SK-N-SH treated with all-trans-retinoic acid at 6 μM for 48 hours (cell line): Measurements from ENCODE around the gene TMEM59L.

Source experiments
- ARNTL ChIP-seq: fragments of 450-650 bp; formaldehyde crosslinking; IDR thresholded peaks from 2 replicates; pipeline ENCODE4 v1.5.0; 2020; ENCODE audit warnings: low read depth, mild to moderate bottlenecking, moderate library complexity, borderline replicate concordance
- GLIS3 ChIP-seq: fragments of 250-450 bp; sonication (Bioruptor Pico); IDR thresholded peaks from 2 replicates; pipeline ENCODE4 v1.5.0; 2020; ENCODE audit warnings: mild to moderate bottlenecking, moderate library complexity
- PPARA ChIP-seq: fragments of 250-450 bp; sonication (Bioruptor Pico); IDR thresholded peaks from 2 replicates; pipeline ENCODE4 v1.5.0; 2020; ENCODE audit warnings: mild to moderate bottlenecking, borderline replicate concordance
- SNAI2 ChIP-seq: fragments of 250-450 bp; sonication (Bioruptor Pico); IDR thresholded peaks from 2 replicates; pipeline ENCODE4 v1.5.0; 2020; ENCODE audit warnings: mild to moderate bottlenecking, moderate library complexity
- ZFP3 ChIP-seq: fragments of 250-450 bp; sonication (Bioruptor Pico); IDR thresholded peaks from 2 replicates; pipeline ENCODE4 v1.5.0; 2020; ENCODE audit warnings: mild to moderate bottlenecking, moderate library complexity
- ZFP30 ChIP-seq: fragments of 450-650 bp; formaldehyde crosslinking; IDR thresholded peaks from 2 replicates; pipeline ENCODE4 v1.5.0; 2022; ENCODE audit warnings: mild to moderate bottlenecking, moderate library complexity
- ZNF565 ChIP-seq: fragments of 450-650 bp; formaldehyde crosslinking; conservative IDR thresholded peaks from 2 replicates; pipeline ENCODE4 v1.5.0; 2020; ENCODE audit warnings: low read depth, mild to moderate bottlenecking, moderate library complexity
- ZNF8 ChIP-seq: fragments of 450-650 bp; formaldehyde crosslinking; IDR thresholded peaks from 2 replicates; pipeline ENCODE4 v1.5.0; 2020; ENCODE audit warnings: mild to moderate bottlenecking, moderate library complexity
- TF ChIP-seq, protein P1 (sequence below): fragments of 250-450 bp; sonication (Bioruptor Pico); IDR thresholded peaks from 2 replicates; pipeline ENCODE4 v1.8.0; 2020; ENCODE audit warnings: mild to moderate bottlenecking, moderate library complexity, borderline replicate concordance
- TF ChIP-seq, protein P2 (sequence below): fragments of 250-450 bp; sonication (Bioruptor Pico); IDR thresholded peaks from 2 replicates; pipeline ENCODE4 v1.5.0; 2020; ENCODE audit warnings: mild to moderate bottlenecking, moderate library complexity
- TF ChIP-seq, protein P3 (sequence below): fragments of 250-450 bp; sonication (Bioruptor Pico); IDR thresholded peaks from 2 replicates; pipeline ENCODE4 v1.8.0; 2021; ENCODE audit warnings: low read depth, mild to moderate bottlenecking, moderate library complexity, borderline replicate concordance

- no peak for TF ChIP-seq ZFP3 (CRISPR knock-in tag)
- no peak for TF ChIP-seq ZNF8 (CRISPR knock-in tag)
- TF ChIP-seq ZFP30: no peak
- no peak for TF ChIP-seq SNAI2 (CRISPR knock-in tag)
- TF ChIP-seq, protein P1, sequence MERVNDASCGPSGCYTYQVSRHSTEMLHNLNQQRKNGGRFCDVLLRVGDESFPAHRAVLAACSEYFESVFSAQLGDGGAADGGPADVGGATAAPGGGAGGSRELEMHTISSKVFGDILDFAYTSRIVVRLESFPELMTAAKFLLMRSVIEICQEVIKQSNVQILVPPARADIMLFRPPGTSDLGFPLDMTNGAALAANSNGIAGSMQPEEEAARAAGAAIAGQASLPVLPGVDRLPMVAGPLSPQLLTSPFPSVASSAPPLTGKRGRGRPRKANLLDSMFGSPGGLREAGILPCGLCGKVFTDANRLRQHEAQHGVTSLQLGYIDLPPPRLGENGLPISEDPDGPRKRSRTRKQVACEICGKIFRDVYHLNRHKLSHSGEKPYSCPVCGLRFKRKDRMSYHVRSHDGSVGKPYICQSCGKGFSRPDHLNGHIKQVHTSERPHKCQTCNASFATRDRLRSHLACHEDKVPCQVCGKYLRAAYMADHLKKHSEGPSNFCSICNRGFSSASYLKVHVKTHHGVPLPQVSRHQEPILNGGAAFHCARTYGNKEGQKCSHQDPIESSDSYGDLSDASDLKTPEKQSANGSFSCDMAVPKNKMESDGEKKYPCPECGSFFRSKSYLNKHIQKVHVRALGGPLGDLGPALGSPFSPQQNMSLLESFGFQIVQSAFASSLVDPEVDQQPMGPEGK: no peak
- TF ChIP-seq, protein P2, sequence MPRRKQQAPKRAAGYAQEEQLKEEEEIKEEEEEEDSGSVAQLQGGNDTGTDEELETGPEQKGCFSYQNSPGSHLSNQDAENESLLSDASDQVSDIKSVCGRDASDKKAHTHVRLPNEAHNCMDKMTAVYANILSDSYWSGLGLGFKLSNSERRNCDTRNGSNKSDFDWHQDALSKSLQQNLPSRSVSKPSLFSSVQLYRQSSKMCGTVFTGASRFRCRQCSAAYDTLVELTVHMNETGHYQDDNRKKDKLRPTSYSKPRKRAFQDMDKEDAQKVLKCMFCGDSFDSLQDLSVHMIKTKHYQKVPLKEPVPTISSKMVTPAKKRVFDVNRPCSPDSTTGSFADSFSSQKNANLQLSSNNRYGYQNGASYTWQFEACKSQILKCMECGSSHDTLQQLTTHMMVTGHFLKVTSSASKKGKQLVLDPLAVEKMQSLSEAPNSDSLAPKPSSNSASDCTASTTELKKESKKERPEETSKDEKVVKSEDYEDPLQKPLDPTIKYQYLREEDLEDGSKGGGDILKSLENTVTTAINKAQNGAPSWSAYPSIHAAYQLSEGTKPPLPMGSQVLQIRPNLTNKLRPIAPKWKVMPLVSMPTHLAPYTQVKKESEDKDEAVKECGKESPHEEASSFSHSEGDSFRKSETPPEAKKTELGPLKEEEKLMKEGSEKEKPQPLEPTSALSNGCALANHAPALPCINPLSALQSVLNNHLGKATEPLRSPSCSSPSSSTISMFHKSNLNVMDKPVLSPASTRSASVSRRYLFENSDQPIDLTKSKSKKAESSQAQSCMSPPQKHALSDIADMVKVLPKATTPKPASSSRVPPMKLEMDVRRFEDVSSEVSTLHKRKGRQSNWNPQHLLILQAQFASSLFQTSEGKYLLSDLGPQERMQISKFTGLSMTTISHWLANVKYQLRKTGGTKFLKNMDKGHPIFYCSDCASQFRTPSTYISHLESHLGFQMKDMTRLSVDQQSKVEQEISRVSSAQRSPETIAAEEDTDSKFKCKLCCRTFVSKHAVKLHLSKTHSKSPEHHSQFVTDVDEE (CRISPR knock-in tag): no peak
- TF ChIP-seq, protein P3, sequence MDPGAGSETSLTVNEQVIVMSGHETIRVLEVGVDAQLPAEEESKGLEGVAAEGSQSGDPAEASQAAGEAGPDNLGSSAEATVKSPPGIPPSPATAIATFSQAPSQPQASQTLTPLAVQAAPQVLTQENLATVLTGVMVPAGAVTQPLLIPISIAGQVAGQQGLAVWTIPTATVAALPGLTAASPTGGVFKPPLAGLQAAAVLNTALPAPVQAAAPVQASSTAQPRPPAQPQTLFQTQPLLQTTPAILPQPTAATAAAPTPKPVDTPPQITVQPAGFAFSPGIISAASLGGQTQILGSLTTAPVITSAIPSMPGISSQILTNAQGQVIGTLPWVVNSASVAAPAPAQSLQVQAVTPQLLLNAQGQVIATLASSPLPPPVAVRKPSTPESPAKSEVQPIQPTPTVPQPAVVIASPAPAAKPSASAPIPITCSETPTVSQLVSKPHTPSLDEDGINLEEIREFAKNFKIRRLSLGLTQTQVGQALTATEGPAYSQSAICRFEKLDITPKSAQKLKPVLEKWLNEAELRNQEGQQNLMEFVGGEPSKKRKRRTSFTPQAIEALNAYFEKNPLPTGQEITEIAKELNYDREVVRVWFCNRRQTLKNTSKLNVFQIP: no peak
- no peak for TF ChIP-seq PPARA (CRISPR knock-in tag)
- TF ChIP-seq ZNF565 (CRISPR knock-in tag): no peak
- TF ChIP-seq ARNTL: no peak
- no peak for TF ChIP-seq GLIS3 (CRISPR knock-in tag)
Measured at GRCh38 chr19:18593367-18594095, 19.1 kb upstream of the TMEM59L start.
